RCC 7860 (cell line): ENCODE measurements around the gene PHF5A.
"Not testable (repeated sequence)": the region's sequence is repeated elsewhere in the genome, so short reads cannot be mapped to it uniquely, and the experiment has no call there.

ENCODE experiments used
- DNase-seq: peaks from one replicate; pipeline ENCODE4 v3.0.0-alpha.2; 2015; ENCODE audit warnings: low spot score
- FAIRE-seq: peaks from 2 replicates; lab custom pipeline; 2012; peaks lifted over from hg19 to GRCh38; lab: Jason Lieb, UNC

The PHF5A gene

GRCh38 chr22:41448189-41448808 lies 20.2 kb downstream of the PHF5A start:
- peak; percentile 96 for DNase-seq
- peak; percentile 96 for FAIRE-seq

GRCh38 chr22:41447435-41448188 lies 20.9 kb downstream of the PHF5A start:
- peak; percentile 36 for DNase-seq
- FAIRE-seq = no peak

- no peak for FAIRE-seq
- peak; percentile 86 for DNase-seq
Measured at GRCh38 chr22:41446639-41447434, 21.7 kb downstream of the PHF5A start, which contains the start of gene TOB2. Gene TOB2, minus strand, starts transcription at chr22:41446801. Its CDS starts 9,456 bp downstream, at chr22:41437345.

GRCh38 chr22:41446057-41446501 lies 22.4 kb downstream of the PHF5A start:
- FAIRE-seq = no peak
- no peak for DNase-seq

- FAIRE-seq (no peak), DNase-seq (peak; percentile 4)
Measured at GRCh38 chr22:41445129-41446056, 23.1 kb downstream of the PHF5A start.

- DNase-seq (peak; percentile 86), FAIRE-seq (peak; percentile 79)
Measured at GRCh38 chr22:41444360-41445128, 23.9 kb downstream of the PHF5A start.

GRCh38 chr22:41442240-41442792 lies 26.2 kb downstream of the PHF5A start:
- FAIRE-seq (no peak), DNase-seq (no peak)

- FAIRE-seq, DNase-seq: not testable (repeated sequence)
Measured at GRCh38 chr22:41440511-41440910, 28.0 kb downstream of the PHF5A start.

- DNase-seq (no peak), FAIRE-seq (no peak)
Measured at GRCh38 chr22:41437198-41437597, 31.3 kb downstream of the PHF5A start.

GRCh38 chr22:41436322-41437113 lies 32.0 kb downstream of the PHF5A start:
- FAIRE-seq (no peak), DNase-seq (no peak)

- no peak for DNase-seq
- no peak for FAIRE-seq
Measured at GRCh38 chr22:41435560-41435959, 32.9 kb downstream of the PHF5A start.

- not testable (repeated sequence) for DNase-seq, FAIRE-seq
Measured at GRCh38 chr22:41434361-41435003, 34.0 kb downstream of the PHF5A start.

GRCh38 chr22:41433480-41433879 lies 35.0 kb downstream of the PHF5A start:
- not testable (repeated sequence) for FAIRE-seq, DNase-seq

GRCh38 chr22:41431656-41432055 lies 36.8 kb downstream of the PHF5A start:
- no peak for FAIRE-seq
- no peak for DNase-seq

GRCh38 chr22:41429951-41430332 lies 38.5 kb downstream of the PHF5A start:
- FAIRE-seq = no peak
- DNase-seq = no peak

- FAIRE-seq = no peak
- DNase-seq = no peak
Measured at GRCh38 chr22:41429232-41429950, 39.1 kb downstream of the PHF5A start.

- no peak for DNase-seq
- no peak for FAIRE-seq
Measured at GRCh38 chr22:41425660-41426365, 42.7 kb downstream of the PHF5A start.
